Activated CD4-positive, alpha-beta memory T cell treated with anti-CD3 and anti-CD28 coated beads, Interleukin-2, amount 10 ng/mL, durations not matched to agents 7 days and 5 days (primary cell): Measurements from ENCODE around the gene N4BP2. TPM values are rescaled to one million over a fixed set of nuclear protein-coding genes. Genes with fewer than 3 reads are reported as not detected.
A peak's percentile ranks its signal among the peaks of the same experiment; 100 is the strongest.
"Not testable (repeated sequence)": the region's sequence is repeated elsewhere in the genome, so short reads cannot be mapped to it uniquely, and the experiment has no call there.

Source experiments
- CTCF ChIA-PET: fragments of 350-600 bp; sonication (Branson Sonifier 250); formaldehyde crosslinking; loops from one replicate; lab custom pipeline; 2021; ENCODE audit warnings: antibody characterized with exemption, inconsistent platforms; lab: Charles Lee
- POLR2A ChIA-PET: fragments of 350-600 bp; sonication (Branson Sonifier 250); formaldehyde crosslinking; loops from one replicate; lab custom pipeline; 2021; ENCODE audit warnings: antibody characterized with exemption; lab: Charles Lee
- DNase-seq: peaks from one replicate; pipeline ENCODE4 v3.0.0-alpha.2; 2020
- H3K27ac Mint-ChIP-seq: one replicate; pipeline ENCODE4 v1.8.0; 2021; ENCODE audit warnings: mild to moderate bottlenecking, mixed read lengths
- H3K27me3 Mint-ChIP-seq: one replicate; pipeline ENCODE4 v1.8.0; 2021; ENCODE audit warnings: mixed read lengths
- H3K36me3 Mint-ChIP-seq: one replicate; pipeline ENCODE4 v1.8.0; 2021; ENCODE audit warnings: low read depth, mixed read lengths
- H3K4me1 Mint-ChIP-seq: one replicate; pipeline ENCODE4 v1.8.0; 2021; ENCODE audit warnings: mixed read lengths
- H3K4me3 Mint-ChIP-seq: one replicate; pipeline ENCODE4 v1.8.0; 2021; ENCODE audit warnings: mild to moderate bottlenecking, mixed read lengths
- H3K9me3 Mint-ChIP-seq: one replicate; pipeline ENCODE4 v1.8.0; 2021; ENCODE audit warnings: mixed read lengths
- total RNA-seq, 2 experiments: library from RNA; stranded (reverse); gene quantifications; one replicate each; pipeline ENCODE4 v1.2.3, GENCODE V29; 2021

N4BP2 gene
- total RNA-seq, 2 experiments from 2014 or later, result 22.5 to 26.8 TPM

GRCh38 chr4:40055863-40056715 lies 561 bp upstream of the N4BP2 start:
- H3K36me3 Mint-ChIP-seq, result peaks cover 22% of the 10 kb centered on the region
- no peaks in the 10 kb centered on the region for H3K9me3 Mint-ChIP-seq
- POLR2A ChIA-PET, result interaction anchor here (0.8 to 6.0 kb wide), 34 partner anchors 10 to 663 kb away, joined by 3 to 159 read pairs (median 8); partner anchors contain the start of genes LIAS, RHOH, RPL9 and SMIM14

GRCh38 chr4:40057586-40058091 lies 989 bp downstream of the N4BP2 start:
- H3K27me3 Mint-ChIP-seq, result no peaks in the 10 kb centered on the region
- no peaks in the 10 kb centered on the region for H3K9me3 Mint-ChIP-seq
- peak overlapping the region; percentile 97 for H3K4me3 Mint-ChIP-seq
- ChIA-PET POLR2A (interaction anchor here (0.8 to 6.0 kb wide), 19 partner anchors 8 to 1092 kb away, joined by 3 to 159 read pairs (median 6); partner anchors contain the start of genes LIAS, PDS5A, RHOH and RPL9), CTCF (interaction anchor here (0.5 to 1.8 kb wide), 10 partner anchors 12 to 395 kb away, joined by 3 to 20 read pairs (median 4); no protein-coding TSS in a partner anchor)
- peaks cover 37% of the 10 kb centered on the region for H3K4me1 Mint-ChIP-seq
- peak; percentile 83 for DNase-seq
- H3K36me3 Mint-ChIP-seq, result peaks cover 28% of the 10 kb centered on the region
- H3K27ac Mint-ChIP-seq, result peak overlapping the region; percentile 98

More at GRCh38 chr4:40055863-40056715, 561 bp upstream of the N4BP2 start:
- CTCF ChIA-PET, result interaction anchor here (0.6 to 2.7 kb wide), 26 partner anchors 9 to 758 kb away, joined by 3 to 25 read pairs (median 4); no protein-coding TSS in a partner anchor
- H3K4me1 Mint-ChIP-seq, result peaks cover 37% of the 10 kb centered on the region
- peak; percentile 68 for DNase-seq
- H3K27ac Mint-ChIP-seq, result peak overlapping the region; percentile 99
- H3K27me3 Mint-ChIP-seq, result no peaks in the 10 kb centered on the region
- H3K4me3 Mint-ChIP-seq, result peak overlapping the region; percentile 97

GRCh38 chr4:40058121-40058520 lies 1.5 kb downstream of the N4BP2 start:
- Mint-ChIP-seq H3K27ac (peak overlapping the region; percentile 98), H3K27me3 (no peaks in the 10 kb centered on the region), H3K4me3 (peak overlapping the region; percentile 97), H3K36me3 (peaks cover 32% of the 10 kb centered on the region), H3K9me3 (no peaks in the 10 kb centered on the region), H3K4me1 (peaks cover 35% of the 10 kb centered on the region)
- POLR2A ChIA-PET, result interaction anchor here (0.8 to 6.0 kb wide), 19 partner anchors 8 to 1093 kb away, joined by 3 to 159 read pairs (median 6); partner anchors contain the start of genes LIAS, PDS5A, RHOH and RPL9
- CTCF ChIA-PET, result interaction anchor here (0.5 to 1.8 kb wide), 10 partner anchors 13 to 394 kb away, joined by 3 to 20 read pairs (median 4); no protein-coding TSS in a partner anchor
- no peak for DNase-seq

GRCh38 chr4:40058854-40059253 lies 2.2 kb downstream of the N4BP2 start:
- Mint-ChIP-seq H3K4me1 (peaks cover 33% of the 10 kb centered on the region), H3K27ac (no peak overlapping the region), H3K9me3 (no peaks in the 10 kb centered on the region), H3K36me3 (peaks cover 35% of the 10 kb centered on the region), H3K27me3 (no peaks in the 10 kb centered on the region), H3K4me3 (peak overlapping the region; percentile 40)
- DNase-seq, result no peak
- ChIA-PET CTCF (interaction anchor here (0.7 to 1.8 kb wide), 5 partner anchors 35 to 267 kb away, joined by 3 to 20 read pairs (median 7); no protein-coding TSS in a partner anchor), POLR2A (interaction anchor here (1.0 to 6.0 kb wide), 5 partner anchors 138 to 600 kb away, joined by 3 to 159 read pairs (median 13); partner anchors contain the start of genes LIAS, RHOH and RPL9)

GRCh38 chr4:40059362-40059761 lies 2.7 kb downstream of the N4BP2 start:
- Mint-ChIP-seq H3K4me3 (no peak overlapping the region), H3K9me3 (no peaks in the 10 kb centered on the region), H3K4me1 (peaks cover 32% of the 10 kb centered on the region), H3K36me3 (peaks cover 39% of the 10 kb centered on the region), H3K27me3 (no peaks in the 10 kb centered on the region), H3K27ac (no peak overlapping the region)
- ChIA-PET POLR2A (interaction anchor here (1.0 to 6.0 kb wide), 4 partner anchors 138 to 600 kb away, joined by 3 to 159 read pairs (median 14); partner anchors contain the start of genes LIAS, RHOH and RPL9), CTCF (interaction anchor here (0.7 to 1.8 kb wide), 3 partner anchors 34 to 266 kb away, joined by 3 to 7 read pairs (median 4); no protein-coding TSS in a partner anchor)
- DNase-seq, result no peak

- H3K4me3 Mint-ChIP-seq, result no peak overlapping the region
- no peak overlapping the region for H3K27ac Mint-ChIP-seq
- H3K4me1 Mint-ChIP-seq, result peaks cover 24% of the 10 kb centered on the region
- ChIA-PET CTCF (no interaction called here), POLR2A (interaction anchor here (3.3 kb wide), 1 partner anchor 8 kb away, joined by 17 read pairs; the partner anchor contains the start of gene N4BP2)
- peaks cover 55% of the 10 kb centered on the region for H3K36me3 Mint-ChIP-seq
- no peaks in the 10 kb centered on the region for H3K27me3 Mint-ChIP-seq
- no peak for DNase-seq
- H3K9me3 Mint-ChIP-seq, result no peaks in the 10 kb centered on the region
Measured at GRCh38 chr4:40065010-40065409, 8.4 kb downstream of the N4BP2 start.

GRCh38 chr4:40066651-40067050 lies 10.0 kb downstream of the N4BP2 start:
- Mint-ChIP-seq H3K4me1 (peaks cover 26% of the 10 kb centered on the region), H3K27me3 (no peaks in the 10 kb centered on the region), H3K36me3 (peaks cover 49% of the 10 kb centered on the region), H3K27ac (no peak overlapping the region), H3K4me3 (no peak overlapping the region), H3K9me3 (no peaks in the 10 kb centered on the region)
- ChIA-PET CTCF (interaction anchor here (1.5 kb wide), 1 partner anchor 9 kb away, joined by 4 read pairs; no protein-coding TSS in a partner anchor), POLR2A (interaction anchor here (0.6 to 3.3 kb wide), 2 partner anchors 10 to 271 kb away, joined by 3 to 17 read pairs; partner anchors contain the start of gene N4BP2)
- no peak for DNase-seq

- Mint-ChIP-seq H3K27ac (no peak overlapping the region), H3K9me3 (no peaks in the 10 kb centered on the region), H3K27me3 (no peaks in the 10 kb centered on the region), H3K4me1 (peaks cover 18% of the 10 kb centered on the region), H3K36me3 (peaks cover 36% of the 10 kb centered on the region), H3K4me3 (no peak overlapping the region)
- CTCF ChIA-PET, result no interaction called here
- POLR2A ChIA-PET, result no interaction called here
- no peak for DNase-seq
Measured at GRCh38 chr4:40070387-40070786, 13.7 kb downstream of the N4BP2 start.

- no peaks in the 10 kb centered on the region for H3K27me3 Mint-ChIP-seq
- no peaks in the 10 kb centered on the region for H3K4me1 Mint-ChIP-seq
- no peak overlapping the region for H3K27ac Mint-ChIP-seq
- DNase-seq, result no peak
- ChIA-PET CTCF (no interaction called here), POLR2A (interaction anchor here (1.9 kb wide), 1 partner anchor 28 kb away, joined by 4 read pairs; no protein-coding TSS in a partner anchor)
- peaks cover 9% of the 10 kb centered on the region for H3K36me3 Mint-ChIP-seq
- H3K4me3 Mint-ChIP-seq, result no peak overlapping the region
- H3K9me3 Mint-ChIP-seq, result no peaks in the 10 kb centered on the region
Measured at GRCh38 chr4:40086421-40086820, 29.8 kb downstream of the N4BP2 start.

- Mint-ChIP-seq H3K4me1 (no peaks in the 10 kb centered on the region), H3K27me3 (no peaks in the 10 kb centered on the region), H3K27ac (no peak overlapping the region), H3K9me3 (no peaks in the 10 kb centered on the region), H3K36me3 (peaks cover 14% of the 10 kb centered on the region), H3K4me3 (no peak overlapping the region)
- POLR2A ChIA-PET, result no interaction called here
- DNase-seq, result no peak
- CTCF ChIA-PET, result no interaction called here
Measured at GRCh38 chr4:40087799-40088366, 31.2 kb downstream of the N4BP2 start.

- CTCF ChIA-PET, result interaction anchor here (1.1 kb wide), 1 partner anchor 34 kb away, joined by 3 read pairs; no protein-coding TSS in a partner anchor
- POLR2A ChIA-PET, result not testable (repeated sequence)
Measured at GRCh38 chr4:40093400-40093799, 36.8 kb downstream of the N4BP2 start.

GRCh38 chr4:40099010-40099409 lies 42.4 kb downstream of the N4BP2 start:
- POLR2A ChIA-PET, result no interaction called here
- no peak for DNase-seq
- no peaks in the 10 kb centered on the region for H3K4me1 Mint-ChIP-seq
- CTCF ChIA-PET, result no interaction called here
- no peaks in the 10 kb centered on the region for H3K27me3 Mint-ChIP-seq
- peaks cover 3% of the 10 kb centered on the region for H3K9me3 Mint-ChIP-seq
- H3K4me3 Mint-ChIP-seq, result no peak overlapping the region
- no peak overlapping the region for H3K27ac Mint-ChIP-seq
- peaks cover 27% of the 10 kb centered on the region for H3K36me3 Mint-ChIP-seq

More at GRCh38 chr4:40093400-40093799, 36.8 kb downstream of the N4BP2 start:
- H3K27me3 Mint-ChIP-seq, H3K4me3 Mint-ChIP-seq, H3K27ac Mint-ChIP-seq, DNase-seq, H3K4me1 Mint-ChIP-seq, H3K9me3 Mint-ChIP-seq: not testable (repeated sequence)
- peaks cover 27% of the 10 kb centered on the region for H3K36me3 Mint-ChIP-seq
